ENCODE results near the gene UQCRQ. TPM values are rescaled to one million over a fixed set of nuclear protein-coding genes. Genes with fewer than 3 reads are reported as not detected.

The UQCRQ gene
- total and polyA plus RNA-seq, 2 donors (not counting 1 experiment from before 2014, with no cell fraction given): 71.1 to 90.0 TPM

GRCh38 chr5:132817011-132817410 is 49.4 kb upstream of the UQCRQ start:
- Mint-ChIP-seq H3K9me3 (ENCODE audit: insufficient read depth) (no peaks in the 10 kb centered on the region), H3K27ac (no peak overlapping the region), H3K4me1 (peaks cover 22% of the 10 kb centered on the region), H3K4me3 (no peak overlapping the region), H3K27me3 (peaks cover 23% of the 10 kb centered on the region)
- Histone ChIP-seq H3K9me3 (ENCODE audit: control extremely low read depth in 1 of 3, control insufficient read depth in 2 of 3, insufficient read depth in 1 of 3, low read length in 2 of 3) (peaks cover 0 to 5% (median 0%) of the 10 kb centered on the region in 3 donors), H3K4me2 (replicated peaks; ENCODE audit: low read depth, low read length, poor library complexity, severe bottlenecking) (no peak overlapping the region), H3K36me3 (replicated peaks in 1 of 2; ENCODE audit: control extremely low read depth in 1 of 2, control insufficient read depth in 1 of 2, extremely low read depth in 1 of 2, insufficient read depth in 2 of 2, low read length in 1 of 2) (no peaks in the 10 kb centered on the region), H3K4me1 (ENCODE audit: control insufficient read depth in 2 of 2, insufficient read depth in 2 of 2, low read length in 2 of 2) (peaks cover 24% of the 10 kb centered on the region in 2 donors), H3K4me3 (ENCODE audit: control extremely low read depth in 1 of 5, extremely low read depth in 1 of 5, insufficient read depth in 1 of 5, low read depth in 2 of 5, low read length in 4 of 5) (no peak overlapping the region), H4K20me1 (ENCODE audit: control insufficient read depth, insufficient read depth, low read length, poor library complexity, severe bottlenecking) (no peaks in the 10 kb centered on the region), H3K79me2 (ENCODE audit: control insufficient read depth, insufficient read depth, low read length) (no peaks in the 10 kb centered on the region), H3K9ac (ENCODE audit: low read length) (no peak overlapping the region), H2AFZ (ENCODE audit: insufficient read depth, low read depth, low read length, poor library complexity, severe bottlenecking) (no peak overlapping the region), H3K27me3 (replicated peaks in 1 of 4; ENCODE audit: control extremely low read depth in 1 of 4, control insufficient read depth in 3 of 4, insufficient read depth in 4 of 4, low read length in 3 of 4) (peaks cover 0 to 47% (median 22%) of the 10 kb centered on the region in 4 experiments), H3K27ac (ENCODE audit: low read length in 2 of 2) (no peak overlapping the region)
- DNase-seq (no peak), ATAC-seq (ENCODE audit: low read depth) (no peak)
- POLR2A ChIA-PET: no interaction called here
- intact Hi-C loops (cut with micrococcal nuclease): loop anchor here (2.0 kb wide), 1 partner anchor 80 kb away; the partner anchor contains the start of gene KIF3A
- WGBS (ENCODE audit: insufficient coverage): no CpG with 5 or more reads among the region's 1 CpG
- TF ChIP-seq CTCF (IDR thresholded peaks at IDR 0.05) (no peak), EZH2 (IDR thresholded peaks at IDR 0.05; ENCODE audit: borderline replicate concordance, insufficient read depth, low read depth, low read length, poor library complexity, severe bottlenecking) (no peak)
- CTCF ChIA-PET: interaction anchor here (1.3 to 6.2 kb wide), 6 partner anchors 9 to 579 kb away, joined by 3 to 66 read pairs (median 6); no protein-coding TSS in a partner anchor

- ChIA-PET CTCF (interaction anchor here (0.7 to 6.2 kb wide), 37 partner anchors 10 to 581 kb away, joined by 3 to 66 read pairs (median 4); partner anchors contain the start of genes CCNI2, KIF3A and SHROOM1), POLR2A (no interaction called here)
- Histone ChIP-seq H3K36me3 (replicated peaks in 1 of 2; ENCODE audit: control extremely low read depth in 1 of 2, control insufficient read depth in 1 of 2, extremely low read depth in 1 of 2, insufficient read depth in 2 of 2, low read length in 1 of 2) (no peaks in the 10 kb centered on the region), H3K9me3 (ENCODE audit: control extremely low read depth in 1 of 3, control insufficient read depth in 2 of 3, insufficient read depth in 1 of 3, low read length in 2 of 3) (peaks cover 0 to 5% (median 0%) of the 10 kb centered on the region in 3 donors), H3K9ac (ENCODE audit: low read length) (peak overlapping the region; percentile 40), H3K4me2 (replicated peaks; ENCODE audit: low read depth, low read length, poor library complexity, severe bottlenecking) (peak overlapping the region; percentile 64), H3K27me3 (replicated peaks in 1 of 4; ENCODE audit: control extremely low read depth in 1 of 4, control insufficient read depth in 3 of 4, insufficient read depth in 4 of 4, low read length in 3 of 4) (peaks cover 0 to 51% (median 20%) of the 10 kb centered on the region in 4 experiments), H3K4me3 (ENCODE audit: control extremely low read depth in 1 of 5, extremely low read depth in 1 of 5, insufficient read depth in 1 of 5, low read depth in 2 of 5, low read length in 4 of 5) (peak overlapping the region in 4 of 5 experiments; percentile 23 to 39 (median 28)), H2AFZ (ENCODE audit: insufficient read depth, low read depth, low read length, poor library complexity, severe bottlenecking) (peak overlapping the region; percentile 69), H4K20me1 (ENCODE audit: control insufficient read depth, insufficient read depth, low read length, poor library complexity, severe bottlenecking) (no peaks in the 10 kb centered on the region), H3K4me1 (ENCODE audit: control insufficient read depth in 2 of 2, insufficient read depth in 2 of 2, low read length in 2 of 2) (peaks cover 21 to 24% of the 10 kb centered on the region in 2 donors), H3K27ac (ENCODE audit: low read length in 2 of 2) (no peak overlapping the region), H3K79me2 (ENCODE audit: control insufficient read depth, insufficient read depth, low read length) (no peaks in the 10 kb centered on the region)
- no peaks in the 10 kb centered on the region for H3K9me3 Mint-ChIP-seq (ENCODE audit: insufficient read depth)
- DNase-seq: peak; percentile 48
- H3K27me3 Mint-ChIP-seq: peaks cover 14% of the 10 kb centered on the region
- H3K4me1 Mint-ChIP-seq: peaks cover 13% of the 10 kb centered on the region
- H3K4me3 Mint-ChIP-seq: peak overlapping the region; percentile 77
- ATAC-seq (ENCODE audit: low read depth): peak; percentile 15
- 6% methylated on average over 23 of the region's 26 CpGs for WGBS (ENCODE audit: insufficient coverage)
- no peak overlapping the region for H3K27ac Mint-ChIP-seq
- no peak for TF ChIP-seq CTCF (IDR thresholded peaks at IDR 0.05)
- TF ChIP-seq EZH2 (IDR thresholded peaks at IDR 0.05; ENCODE audit: borderline replicate concordance, insufficient read depth, low read depth, low read length, poor library complexity, severe bottlenecking): no peak
- intact Hi-C loops (cut with micrococcal nuclease): no loop called here
Measured at GRCh38 chr5:132819468-132819867, 47.0 kb upstream of the UQCRQ start.
